GM19238 (cell line): Measurements from ENCODE around the gene NTS.

ENCODE experiments used
- DNase-seq: peaks from one replicate; pipeline ENCODE4 v3.0.0; 2011; ENCODE audit warnings: low spot score; ENCODE audit not compliant: insufficient read length

NTS gene

DNA sequence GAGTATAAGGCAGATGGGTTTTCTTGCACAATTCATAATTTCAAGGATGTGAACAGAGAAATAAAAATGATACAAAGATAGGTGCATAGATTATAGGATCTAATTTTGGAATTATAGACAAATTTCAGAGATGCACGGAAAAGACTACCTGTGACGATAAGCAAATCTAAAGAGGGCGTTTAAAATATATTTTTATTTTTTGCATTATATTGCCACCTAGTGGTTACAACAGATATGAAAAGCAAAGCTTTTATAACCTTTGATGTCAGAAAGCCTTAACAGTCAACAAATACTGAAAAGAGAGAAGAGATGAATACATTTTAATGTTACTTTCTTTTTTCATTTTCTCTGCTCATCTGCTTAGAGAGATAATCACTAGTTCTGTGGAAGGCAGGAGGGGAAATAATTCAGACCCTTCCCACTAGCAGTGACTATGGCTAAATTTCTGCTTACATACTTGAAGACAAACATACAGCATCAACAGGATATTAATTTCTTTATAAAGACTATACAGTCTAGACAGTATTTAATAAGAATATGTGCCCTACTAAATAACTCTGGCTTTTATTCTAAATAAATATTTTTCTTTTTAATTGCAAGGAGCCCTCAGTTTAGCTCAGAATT, 46.3 kb downstream of the NTS start:
- DNase-seq: no peak

DNA sequence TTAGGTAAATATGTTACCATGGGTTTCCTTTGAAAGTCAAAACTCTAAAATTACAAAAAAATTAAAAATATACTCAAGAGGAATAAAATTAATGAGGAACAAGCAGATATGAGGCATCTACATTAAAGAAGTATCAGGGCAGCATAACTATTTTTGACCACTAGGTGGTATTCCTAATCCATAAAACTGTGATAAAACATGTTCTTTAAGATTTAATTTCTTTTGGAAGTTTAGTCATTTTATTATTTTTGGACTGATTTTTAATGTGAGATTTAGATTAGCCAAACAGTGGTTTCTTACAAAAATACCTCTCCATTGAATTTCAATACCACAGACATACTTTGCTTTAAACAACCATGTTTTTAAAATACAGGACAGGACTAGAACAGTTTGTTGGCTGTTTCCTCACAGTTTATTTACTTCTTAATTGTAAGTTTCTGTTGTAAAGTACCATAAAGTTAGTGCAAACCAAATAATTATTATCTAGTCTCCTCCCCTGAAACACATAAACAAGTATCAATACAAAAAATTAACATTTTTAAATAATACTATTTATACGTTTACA, 49.8 kb downstream of the NTS start:
- no peak for DNase-seq

DNA sequence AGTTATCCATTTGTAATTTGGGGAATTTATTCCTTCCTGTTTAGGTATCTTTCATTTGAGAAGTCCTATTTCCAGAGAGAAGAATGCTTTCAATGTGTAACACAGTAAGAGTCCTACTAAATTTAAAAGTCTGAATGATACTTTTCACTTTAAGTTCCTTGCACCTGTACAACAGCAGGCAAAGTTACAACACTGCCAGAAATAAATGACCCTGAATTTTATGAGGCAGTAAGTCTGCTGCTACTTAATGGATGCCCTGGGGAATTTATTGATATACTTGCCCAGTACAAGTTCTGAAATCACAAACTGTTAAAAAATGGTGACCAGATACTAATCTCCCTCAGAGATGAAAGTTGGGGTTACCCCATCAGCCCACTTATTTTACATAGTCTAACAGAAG, 53.1 kb downstream of the NTS start:
- DNase-seq: no peak
